AG04449 (cell line): ENCODE data around the gene C16orf74.

ENCODE experiments used
- CTCF ChIA-PET: fragments of 350-600 bp; formaldehyde crosslinking; extraction: SDS; loops from one replicate; lab custom pipeline; 2021; ENCODE audit warnings: antibody characterized with exemption; lab: Yijun Ruan, JAX
- POLR2A ChIA-PET: fragments of 400-600, 350-600 bp; formaldehyde crosslinking; extraction: SDS; loops from one replicate; lab custom pipeline; 2020; ENCODE audit warnings: antibody characterized with exemption, inconsistent platforms; lab: Yijun Ruan, JAX
- DNase-seq: peaks from one replicate; pipeline ENCODE4 v3.0.0-alpha.2; 2010; ENCODE audit warnings: low read depth, low spot score
- H3K4me3 ChIP-seq: 2 replicates; pipeline ENCODE4 v1.5.1; 2011; ENCODE audit warnings: low read depth, mild to moderate bottlenecking, control low read depth, low read length
- TF ChIP-seq, protein P1 (sequence below): IDR thresholded peaks from one replicate; pipeline ENCODE4 v1.5.1; 2011; ENCODE audit warnings: mild to moderate bottlenecking, moderate library complexity, low read length, control low read depth, inconsistent platforms; ENCODE audit not compliant: insufficient read depth; ENCODE audit errors: missing control alignments

The C16orf74 gene

DNA sequence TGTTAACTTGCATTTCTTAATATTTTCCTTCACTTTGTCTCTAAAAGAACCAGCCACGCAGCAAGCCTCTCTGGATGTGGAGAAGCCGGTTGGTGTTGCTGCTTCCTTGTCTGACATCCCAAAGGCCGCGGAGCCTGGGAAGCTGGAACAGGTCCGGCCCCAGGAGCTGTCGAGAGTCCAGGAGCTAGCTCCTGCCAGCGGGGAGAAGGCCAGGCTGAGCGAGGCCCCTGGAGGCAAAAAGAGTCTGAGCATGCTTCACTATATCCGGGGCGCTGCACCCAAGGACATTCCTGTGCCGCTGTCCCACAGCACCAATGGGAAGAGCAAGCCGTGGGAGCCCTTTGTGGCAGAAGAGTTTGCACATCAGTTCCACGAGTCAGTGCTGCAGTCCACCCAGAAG is 85.0 kb downstream of the C16orf74 start:
- H3K4me3 ChIP-seq = no peak overlapping the region
- CTCF ChIA-PET = interaction anchor here (1.0 to 1.7 kb wide), 5 partner anchors 8 to 50 kb away, joined by 3 to 6 read pairs (median 5); no protein-coding TSS in a partner anchor
- TF ChIP-seq, protein P1, sequence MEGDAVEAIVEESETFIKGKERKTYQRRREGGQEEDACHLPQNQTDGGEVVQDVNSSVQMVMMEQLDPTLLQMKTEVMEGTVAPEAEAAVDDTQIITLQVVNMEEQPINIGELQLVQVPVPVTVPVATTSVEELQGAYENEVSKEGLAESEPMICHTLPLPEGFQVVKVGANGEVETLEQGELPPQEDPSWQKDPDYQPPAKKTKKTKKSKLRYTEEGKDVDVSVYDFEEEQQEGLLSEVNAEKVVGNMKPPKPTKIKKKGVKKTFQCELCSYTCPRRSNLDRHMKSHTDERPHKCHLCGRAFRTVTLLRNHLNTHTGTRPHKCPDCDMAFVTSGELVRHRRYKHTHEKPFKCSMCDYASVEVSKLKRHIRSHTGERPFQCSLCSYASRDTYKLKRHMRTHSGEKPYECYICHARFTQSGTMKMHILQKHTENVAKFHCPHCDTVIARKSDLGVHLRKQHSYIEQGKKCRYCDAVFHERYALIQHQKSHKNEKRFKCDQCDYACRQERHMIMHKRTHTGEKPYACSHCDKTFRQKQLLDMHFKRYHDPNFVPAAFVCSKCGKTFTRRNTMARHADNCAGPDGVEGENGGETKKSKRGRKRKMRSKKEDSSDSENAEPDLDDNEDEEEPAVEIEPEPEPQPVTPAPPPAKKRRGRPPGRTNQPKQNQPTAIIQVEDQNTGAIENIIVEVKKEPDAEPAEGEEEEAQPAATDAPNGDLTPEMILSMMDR = no peak
- DNase-seq = no peak
- POLR2A ChIA-PET = no interaction called here

DNA sequence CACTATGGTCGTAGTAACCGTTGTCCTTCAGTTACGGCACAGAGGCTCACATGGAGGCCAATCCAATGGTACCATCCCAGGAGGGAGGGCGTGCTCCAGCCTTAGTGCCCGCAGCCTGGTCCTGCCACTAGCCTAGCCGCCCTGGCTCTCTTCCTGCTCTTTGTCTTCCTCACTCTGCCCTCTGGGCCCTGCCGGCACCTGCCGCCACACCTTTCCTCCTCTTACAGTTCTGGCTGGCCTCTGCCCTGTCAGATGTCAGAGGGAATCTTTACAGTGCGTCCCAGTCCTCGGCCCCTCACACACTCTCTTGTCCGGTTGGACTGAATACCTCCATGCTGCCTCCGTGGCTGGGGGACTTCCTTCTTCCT is 85.5 kb downstream of the C16orf74 start:
- POLR2A ChIA-PET = no interaction called here
- CTCF ChIA-PET = interaction anchor here (1.2 to 1.7 kb wide), 3 partner anchors 9 to 49 kb away, joined by 3 to 6 read pairs (median 6); no protein-coding TSS in a partner anchor
- DNase-seq = no peak
- TF ChIP-seq, protein P1 = no peak
- H3K4me3 ChIP-seq = no peak overlapping the region

DNA sequence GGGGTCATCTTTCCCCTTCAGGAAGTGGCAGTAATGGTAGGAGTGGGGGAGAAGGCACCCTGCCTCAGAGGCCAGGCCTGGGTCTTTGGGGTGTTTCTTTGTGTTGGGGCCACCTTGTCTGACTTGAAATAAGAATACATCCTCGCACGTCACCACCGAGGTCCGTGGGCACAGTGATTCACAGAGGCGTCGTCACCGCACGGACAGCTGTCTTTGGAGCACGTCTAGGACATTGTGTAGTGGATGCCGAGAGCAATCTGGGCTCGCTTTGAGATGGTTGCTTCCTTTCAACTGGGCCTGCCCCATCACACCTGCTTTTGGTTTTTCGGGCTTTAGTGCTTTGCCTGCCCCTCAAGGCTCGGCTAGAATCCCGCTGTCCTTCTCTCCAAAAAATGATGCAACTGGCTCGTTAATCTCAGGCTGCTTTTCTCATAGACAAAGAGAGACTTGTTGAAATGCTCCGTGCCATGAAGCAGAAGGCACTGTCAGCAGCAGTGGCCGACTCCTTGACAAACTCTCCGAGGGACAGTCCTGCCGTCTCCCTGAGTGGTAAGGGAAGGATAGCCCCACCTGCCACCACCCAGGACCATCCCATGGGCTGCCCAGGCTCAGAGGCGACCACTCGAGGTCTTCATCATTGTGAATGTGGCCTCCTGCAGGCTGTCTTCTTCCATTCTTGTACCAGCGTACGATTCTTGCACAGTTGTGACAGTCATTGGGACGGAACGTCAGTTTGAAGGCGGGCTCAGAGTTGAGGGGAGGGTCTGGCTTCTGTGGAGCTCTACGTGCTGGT is 86.1 kb downstream of the C16orf74 start:
- CTCF ChIA-PET = interaction anchor here (1.7 to 9.4 kb wide), 3 partner anchors 11 to 53 kb away, joined by 6 to 145 read pairs (median 85); no protein-coding TSS in a partner anchor
- TF ChIP-seq, protein P1 = no peak
- no peak overlapping the region for H3K4me3 ChIP-seq
- DNase-seq = no peak
- POLR2A ChIA-PET = no interaction called here

- POLR2A ChIA-PET = no interaction called here
- DNase-seq = no peak
- TF ChIP-seq, protein P1 = no peak
- CTCF ChIA-PET = interaction anchor here (9.2 to 9.4 kb wide), 2 partner anchors 13 to 54 kb away, joined by 85 to 145 read pairs; no protein-coding TSS in a partner anchor
- no peak overlapping the region for H3K4me3 ChIP-seq
These were observed 87.0 kb downstream of the C16orf74 start for GRCh38 chr16:85663891-85664321.

GRCh38 chr16:85662976-85663830 is 87.7 kb downstream of the C16orf74 start:
- no peak overlapping the region for H3K4me3 ChIP-seq
- POLR2A ChIA-PET = no interaction called here
- CTCF ChIA-PET = interaction anchor here (9.2 to 9.4 kb wide), 2 partner anchors 14 to 55 kb away, joined by 85 to 145 read pairs; no protein-coding TSS in a partner anchor
- TF ChIP-seq, protein P1 = no peak
- no peak for DNase-seq
